Measurements from ENCODE around the gene C16orf86. TPM values are rescaled to one million over a fixed set of nuclear protein-coding genes. Genes with fewer than 3 reads are reported as not detected.

The C16orf86 gene
- polyA plus RNA-seq, 3 donors, result 4.1 to 11.3 (median 4.6) TPM

GRCh38 chr16:67667817-67668494 lies 1.3 kb downstream of the C16orf86 start:
- Mint-ChIP-seq H3K36me3 (peaks cover 5 to 7% of the 10 kb centered on the region in 2 donors), H3K4me1 (peaks cover 35% of the 10 kb centered on the region), H3K4me3 (peak overlapping the region; percentile 88 to 96), H3K9me3 (peaks cover 0 to 2% (median 0%) of the 10 kb centered on the region in 7 donors), H3K27ac (peak overlapping the region in 5 of 7 donors; percentile 91 to 94 (median 91)), H3K27me3 (ENCODE audit: low read depth in 3 of 3) (peaks cover 0 to 2% (median 0%) of the 10 kb centered on the region in 3 donors)
- Histone ChIP-seq H2AFZ (ENCODE audit: insufficient read depth, low read depth, low read length, poor library complexity, severe bottlenecking) (peak overlapping the region; percentile 100), H3K4me2 (replicated peaks; ENCODE audit: extremely low read depth, low read length, poor library complexity, severe bottlenecking) (peak overlapping the region; percentile 98), H3K27ac (ENCODE audit: low read depth in 1 of 2, low read length in 2 of 2) (peak overlapping the region; percentile 65 to 83), H4K20me1 (ENCODE audit: insufficient read depth, low read length) (no peaks in the 10 kb centered on the region), H3K79me2 (ENCODE audit: insufficient read depth, low read length) (no peaks in the 10 kb centered on the region), H3K4me1 (ENCODE audit: control insufficient read depth in 1 of 2, insufficient read depth in 2 of 2, low read length in 2 of 2) (peaks cover 34 to 43% of the 10 kb centered on the region in 2 donors), H3K9me3 (replicated peaks in 1 of 2; ENCODE audit: control insufficient read depth in 1 of 2, insufficient read depth in 1 of 2, low read length in 2 of 2) (no peaks in the 10 kb centered on the region), H3K9ac (ENCODE audit: insufficient read depth, low read length, poor library complexity, severe bottlenecking) (no peak overlapping the region), H3K27me3 (ENCODE audit: control insufficient read depth in 2 of 2, insufficient read depth in 2 of 2, low read length in 2 of 2) (no peaks in the 10 kb centered on the region), H3K4me3 (replicated peaks in 1 of 3; ENCODE audit: low read depth in 2 of 3, low read length in 3 of 3) (peak overlapping the region in 2 of 3 experiments; percentile 62 to 96), H3K36me3 (replicated peaks in 1 of 2; ENCODE audit: control insufficient read depth in 1 of 2, insufficient read depth in 2 of 2, low read length in 2 of 2) (no peaks in the 10 kb centered on the region)
- DNase-seq, result peak; percentile 85 to 87 (median 86)
- TF ChIP-seq, protein P1, sequence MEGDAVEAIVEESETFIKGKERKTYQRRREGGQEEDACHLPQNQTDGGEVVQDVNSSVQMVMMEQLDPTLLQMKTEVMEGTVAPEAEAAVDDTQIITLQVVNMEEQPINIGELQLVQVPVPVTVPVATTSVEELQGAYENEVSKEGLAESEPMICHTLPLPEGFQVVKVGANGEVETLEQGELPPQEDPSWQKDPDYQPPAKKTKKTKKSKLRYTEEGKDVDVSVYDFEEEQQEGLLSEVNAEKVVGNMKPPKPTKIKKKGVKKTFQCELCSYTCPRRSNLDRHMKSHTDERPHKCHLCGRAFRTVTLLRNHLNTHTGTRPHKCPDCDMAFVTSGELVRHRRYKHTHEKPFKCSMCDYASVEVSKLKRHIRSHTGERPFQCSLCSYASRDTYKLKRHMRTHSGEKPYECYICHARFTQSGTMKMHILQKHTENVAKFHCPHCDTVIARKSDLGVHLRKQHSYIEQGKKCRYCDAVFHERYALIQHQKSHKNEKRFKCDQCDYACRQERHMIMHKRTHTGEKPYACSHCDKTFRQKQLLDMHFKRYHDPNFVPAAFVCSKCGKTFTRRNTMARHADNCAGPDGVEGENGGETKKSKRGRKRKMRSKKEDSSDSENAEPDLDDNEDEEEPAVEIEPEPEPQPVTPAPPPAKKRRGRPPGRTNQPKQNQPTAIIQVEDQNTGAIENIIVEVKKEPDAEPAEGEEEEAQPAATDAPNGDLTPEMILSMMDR (IDR thresholded peaks at IDR 0.05), result peak; percentile 89
- intact Hi-C loops (cut with micrococcal nuclease), result loop anchor here (2.0 to 10.0 kb wide), 9 partner anchors 49 to 417 kb away; partner anchors contain the start of genes RANBP10 (in 2 of the 2), TSNAXIP1 (in 2 of the 2), CENPT (in 1 of the 2) and CTCF (in 1 of the 2)
- 16% methylated on average over 16 of the region's 18 CpGs for whole genome bisulfite sequencing (ENCODE audit: insufficient coverage)

- Histone ChIP-seq H3K9me3 (replicated peaks in 1 of 2; ENCODE audit: control insufficient read depth in 1 of 2, insufficient read depth in 1 of 2, low read length in 2 of 2) (no peaks in the 10 kb centered on the region), H2AFZ (ENCODE audit: insufficient read depth, low read depth, low read length, poor library complexity, severe bottlenecking) (peak overlapping the region; percentile 100), H3K4me1 (ENCODE audit: control insufficient read depth in 1 of 2, insufficient read depth in 2 of 2, low read length in 2 of 2) (peaks cover 40 to 50% of the 10 kb centered on the region in 2 donors), H3K4me2 (replicated peaks; ENCODE audit: extremely low read depth, low read length, poor library complexity, severe bottlenecking) (peak overlapping the region; percentile 98), H3K9ac (ENCODE audit: insufficient read depth, low read length, poor library complexity, severe bottlenecking) (no peak overlapping the region), H3K27ac (ENCODE audit: low read depth in 1 of 2, low read length in 2 of 2) (peak overlapping the region; percentile 58 to 65), H3K27me3 (ENCODE audit: control insufficient read depth in 2 of 2, insufficient read depth in 2 of 2, low read length in 2 of 2) (no peaks in the 10 kb centered on the region), H3K4me3 (replicated peaks in 1 of 3; ENCODE audit: low read depth in 2 of 3, low read length in 3 of 3) (no peak overlapping the region), H3K36me3 (replicated peaks in 1 of 2; ENCODE audit: control insufficient read depth in 1 of 2, insufficient read depth in 2 of 2, low read length in 2 of 2) (no peaks in the 10 kb centered on the region), H4K20me1 (ENCODE audit: insufficient read depth, low read length) (no peaks in the 10 kb centered on the region), H3K79me2 (ENCODE audit: insufficient read depth, low read length) (no peaks in the 10 kb centered on the region)
- TF ChIP-seq, protein P1 (IDR thresholded peaks at IDR 0.05), result peak; percentile 29
- intact Hi-C loops (cut with micrococcal nuclease), result loop anchor here (5.0 to 10.0 kb wide), 8 partner anchors 49 to 416 kb away; partner anchors contain the start of genes CENPT (in 1 of the 2), CTCF (in 1 of the 2), GFOD2 (in 1 of the 2) and NFATC3 (in 1 of the 2)
- Mint-ChIP-seq H3K9me3 (peaks cover 0 to 2% (median 0%) of the 10 kb centered on the region in 7 donors), H3K27ac (peak overlapping the region; percentile 5 to 85 (median 23)), H3K4me1 (peaks cover 42% of the 10 kb centered on the region), H3K36me3 (peaks cover 5 to 6% of the 10 kb centered on the region in 2 donors), H3K4me3 (no peak overlapping the region), H3K27me3 (ENCODE audit: low read depth in 3 of 3) (peaks cover 0 to 2% (median 0%) of the 10 kb centered on the region in 3 donors)
- DNase-seq, result peak in 1 of 3 donors; percentile 38
- 68% methylated on average over 3 of the region's 6 CpGs for WGBS (ENCODE audit: insufficient coverage)
Observed at GRCh38 chr16:67668495-67669157, 2.0 kb downstream of the C16orf86 start.

Data from CD14-positive monocyte (primary cell).